ENCODE results near the gene NPAS4.

NPAS4 gene

GRCh38 chr11:66417000-66417399 is 3.8 kb upstream of the NPAS4 start:
- Histone ChIP-seq H3K9ac (ENCODE audit: low read length) (no peak overlapping the region), H2AK5ac (ENCODE audit: low read length, severe bottlenecking) (no peak overlapping the region), H2BK120ac (ENCODE audit: low read depth, low read length) (no peak overlapping the region), H4K91ac (ENCODE audit: low read length) (no peak overlapping the region), H2BK15ac (ENCODE audit: low read depth, poor library complexity, severe bottlenecking) (no peak overlapping the region), H3K18ac (ENCODE audit: low read depth in 1 of 2, low read length in 2 of 2) (no peak overlapping the region), H3K4me1 (ENCODE audit: control insufficient read depth, insufficient read depth, low read depth, low read length) (peaks cover 11% of the 10 kb centered on the region), H3K4ac (ENCODE audit: low read depth in 1 of 2, low read length in 2 of 2) (no peak overlapping the region), H3K27ac (ENCODE audit: low read length, poor library complexity, severe bottlenecking) (no peak overlapping the region), H2BK12ac (ENCODE audit: low read length in 2 of 2) (no peak overlapping the region), H3K36me3 (ENCODE audit: control insufficient read depth in 1 of 2, insufficient read depth in 2 of 2, low read depth in 1 of 2, low read length in 2 of 2) (no peaks in the 10 kb centered on the region), H4K8ac (ENCODE audit: low read length) (no peak overlapping the region), H2BK5ac (ENCODE audit: low read depth, low read length, poor library complexity, severe bottlenecking) (no peak overlapping the region), H2AFZ (ENCODE audit: low read depth, low read length) (no peak overlapping the region), H3K79me1 (replicated peaks; ENCODE audit: low read length, poor library complexity, severe bottlenecking) (no peaks in the 10 kb centered on the region), H3K23ac (ENCODE audit: low read length in 2 of 2) (no peak overlapping the region), H3K4me2 (ENCODE audit: low read length, poor library complexity, severe bottlenecking) (no peak overlapping the region), H3K9me3 (ENCODE audit: control insufficient read depth, low read length) (no peaks in the 10 kb centered on the region), H3K27me3 (ENCODE audit: control insufficient read depth in 1 of 2, insufficient read depth in 1 of 2, low read length in 2 of 2) (peaks cover 42 to 66% of the 10 kb centered on the region in 2 experiments), H3K14ac (ENCODE audit: low read length in 2 of 2) (no peak overlapping the region), H3K4me3 (ENCODE audit: insufficient read depth in 1 of 2, low read depth in 1 of 2, low read length in 2 of 2) (no peak overlapping the region)
- no peak for DNase-seq
- WGBS = 57% methylated on average over 6 of the region's 11 CpGs

- Histone ChIP-seq H3K4me2 (ENCODE audit: low read length, poor library complexity, severe bottlenecking) (peak overlapping the region; percentile 4), H4K91ac (ENCODE audit: low read length) (no peak overlapping the region), H3K27me3 (ENCODE audit: control insufficient read depth in 1 of 2, insufficient read depth in 1 of 2, low read length in 2 of 2) (peaks cover 34 to 58% of the 10 kb centered on the region in 2 experiments), H3K9ac (ENCODE audit: low read length) (no peak overlapping the region), H3K18ac (ENCODE audit: low read depth in 1 of 2, low read length in 2 of 2) (no peak overlapping the region), H3K23ac (ENCODE audit: low read length in 2 of 2) (no peak overlapping the region), H3K4me3 (ENCODE audit: insufficient read depth in 1 of 2, low read depth in 1 of 2, low read length in 2 of 2) (peak overlapping the region in 1 of 2 experiments; percentile 41), H3K4me1 (ENCODE audit: control insufficient read depth, insufficient read depth, low read depth, low read length) (peaks cover 11% of the 10 kb centered on the region), H3K4ac (ENCODE audit: low read depth in 1 of 2, low read length in 2 of 2) (no peak overlapping the region), H2BK120ac (ENCODE audit: low read depth, low read length) (no peak overlapping the region), H2BK15ac (ENCODE audit: low read depth, poor library complexity, severe bottlenecking) (no peak overlapping the region), H2AFZ (ENCODE audit: low read depth, low read length) (no peak overlapping the region), H2BK5ac (ENCODE audit: low read depth, low read length, poor library complexity, severe bottlenecking) (no peak overlapping the region), H3K14ac (ENCODE audit: low read length in 2 of 2) (no peak overlapping the region), H3K79me1 (replicated peaks; ENCODE audit: low read length, poor library complexity, severe bottlenecking) (no peaks in the 10 kb centered on the region), H2BK12ac (ENCODE audit: low read length in 2 of 2) (no peak overlapping the region), H2AK5ac (ENCODE audit: low read length, severe bottlenecking) (no peak overlapping the region), H4K8ac (ENCODE audit: low read length) (no peak overlapping the region), H3K9me3 (ENCODE audit: control insufficient read depth, low read length) (no peaks in the 10 kb centered on the region), H3K36me3 (ENCODE audit: control insufficient read depth in 1 of 2, insufficient read depth in 2 of 2, low read depth in 1 of 2, low read length in 2 of 2) (no peaks in the 10 kb centered on the region), H3K27ac (ENCODE audit: low read length, poor library complexity, severe bottlenecking) (no peak overlapping the region)
- WGBS = 5% methylated on average over 16 of the region's 16 CpGs
- peak; percentile 98 for DNase-seq
Observed at GRCh38 chr11:66418168-66418985, 2.5 kb upstream of the NPAS4 start.

DNA sequence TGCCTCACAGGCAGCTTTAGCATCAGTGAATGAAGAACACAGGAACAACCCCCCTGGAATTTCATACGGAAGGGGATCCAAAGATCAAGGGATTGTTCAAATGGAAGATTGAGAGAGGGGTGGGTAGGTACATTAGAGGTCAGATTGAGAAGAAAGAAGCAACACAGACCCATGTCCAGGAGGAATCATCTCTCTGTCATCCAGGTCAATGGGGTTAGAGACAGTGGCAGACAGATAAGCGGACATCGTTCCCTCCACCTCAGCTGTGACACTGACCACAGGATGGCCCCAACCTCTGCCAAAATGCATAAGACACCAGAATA is 1.9 kb upstream of the NPAS4 start:
- Histone ChIP-seq H3K4ac (ENCODE audit: low read depth in 1 of 2, low read length in 2 of 2) (no peak overlapping the region), H3K79me1 (replicated peaks; ENCODE audit: low read length, poor library complexity, severe bottlenecking) (no peaks in the 10 kb centered on the region), H3K14ac (ENCODE audit: low read length in 2 of 2) (no peak overlapping the region), H3K9me3 (ENCODE audit: control insufficient read depth, low read length) (no peaks in the 10 kb centered on the region), H2BK120ac (ENCODE audit: low read depth, low read length) (no peak overlapping the region), H2BK12ac (ENCODE audit: low read length in 2 of 2) (no peak overlapping the region), H3K4me2 (ENCODE audit: low read length, poor library complexity, severe bottlenecking) (no peak overlapping the region), H4K91ac (ENCODE audit: low read length) (no peak overlapping the region), H4K8ac (ENCODE audit: low read length) (no peak overlapping the region), H3K4me3 (ENCODE audit: insufficient read depth in 1 of 2, low read depth in 1 of 2, low read length in 2 of 2) (peak overlapping the region in 1 of 2 experiments; percentile 41), H3K9ac (ENCODE audit: low read length) (no peak overlapping the region), H2BK5ac (ENCODE audit: low read depth, low read length, poor library complexity, severe bottlenecking) (no peak overlapping the region), H2AFZ (ENCODE audit: low read depth, low read length) (no peak overlapping the region), H3K27ac (ENCODE audit: low read length, poor library complexity, severe bottlenecking) (no peak overlapping the region), H2AK5ac (ENCODE audit: low read length, severe bottlenecking) (no peak overlapping the region), H3K4me1 (ENCODE audit: control insufficient read depth, insufficient read depth, low read depth, low read length) (peaks cover 11% of the 10 kb centered on the region), H3K27me3 (ENCODE audit: control insufficient read depth in 1 of 2, insufficient read depth in 1 of 2, low read length in 2 of 2) (peaks cover 28 to 52% of the 10 kb centered on the region in 2 experiments), H3K18ac (ENCODE audit: low read depth in 1 of 2, low read length in 2 of 2) (no peak overlapping the region), H3K36me3 (ENCODE audit: control insufficient read depth in 1 of 2, insufficient read depth in 2 of 2, low read depth in 1 of 2, low read length in 2 of 2) (no peaks in the 10 kb centered on the region), H3K23ac (ENCODE audit: low read length in 2 of 2) (no peak overlapping the region), H2BK15ac (ENCODE audit: low read depth, poor library complexity, severe bottlenecking) (no peak overlapping the region)
- no peak for DNase-seq
- WGBS = 65% methylated on average over 3 of the region's 3 CpGs

GRCh38 chr11:66419825-66420224 is 1.0 kb upstream of the NPAS4 start:
- no peaks in the 10 kb centered on the region for H3K36me3 ChIP-seq (ENCODE audit: control insufficient read depth in 1 of 2, insufficient read depth in 2 of 2, low read depth in 1 of 2, low read length in 2 of 2)
- H4K8ac ChIP-seq (ENCODE audit: low read length) = no peak overlapping the region
- H3K27ac ChIP-seq (ENCODE audit: low read length, poor library complexity, severe bottlenecking) = no peak overlapping the region
- H2AK5ac ChIP-seq (ENCODE audit: low read length, severe bottlenecking) = no peak overlapping the region
- no peak for DNase-seq
- H4K91ac ChIP-seq (ENCODE audit: low read length) = no peak overlapping the region
- H3K4ac ChIP-seq (ENCODE audit: low read depth in 1 of 2, low read length in 2 of 2) = no peak overlapping the region
- no peak overlapping the region for H3K14ac ChIP-seq (ENCODE audit: low read length in 2 of 2)
- no peak overlapping the region for H3K9ac ChIP-seq (ENCODE audit: low read length)
- no peaks in the 10 kb centered on the region for H3K9me3 ChIP-seq (ENCODE audit: control insufficient read depth, low read length)
- H3K23ac ChIP-seq (ENCODE audit: low read length in 2 of 2) = no peak overlapping the region
- H2AFZ ChIP-seq (ENCODE audit: low read depth, low read length) = no peak overlapping the region
- H2BK5ac ChIP-seq (ENCODE audit: low read depth, low read length, poor library complexity, severe bottlenecking) = no peak overlapping the region
- H2BK15ac ChIP-seq (ENCODE audit: low read depth, poor library complexity, severe bottlenecking) = no peak overlapping the region
- no peak overlapping the region for H2BK120ac ChIP-seq (ENCODE audit: low read depth, low read length)
- peaks cover 25 to 44% of the 10 kb centered on the region in 2 experiments for H3K27me3 ChIP-seq (ENCODE audit: control insufficient read depth in 1 of 2, insufficient read depth in 1 of 2, low read length in 2 of 2)
- WGBS = under 1% methylated on average over 23 of the region's 30 CpGs
- H3K4me2 ChIP-seq (ENCODE audit: low read length, poor library complexity, severe bottlenecking) = no peak overlapping the region
- H2BK12ac ChIP-seq (ENCODE audit: low read length in 2 of 2) = no peak overlapping the region
- no peaks in the 10 kb centered on the region for H3K79me1 ChIP-seq (replicated peaks; ENCODE audit: low read length, poor library complexity, severe bottlenecking)
- H3K4me3 ChIP-seq (ENCODE audit: insufficient read depth in 1 of 2, low read depth in 1 of 2, low read length in 2 of 2) = no peak overlapping the region
- no peak overlapping the region for H3K18ac ChIP-seq (ENCODE audit: low read depth in 1 of 2, low read length in 2 of 2)
- H3K4me1 ChIP-seq (ENCODE audit: control insufficient read depth, insufficient read depth, low read depth, low read length) = peaks cover 11% of the 10 kb centered on the region
